ENCODE results near the gene DMD. TPM values are rescaled to one million over a fixed set of nuclear protein-coding genes. Genes with fewer than 3 reads are reported as not detected.

Gene DMD
- total RNA-seq, 1 donor from 2014 or later: 131 TPM

- no peak for ATAC-seq
- intact Hi-C loops (cut with micrococcal nuclease): no loop called here
- DNase-seq: no peak
Measured at GRCh38 chrX:31269914-31270313, 1941.4 kb downstream of the DMD start.

DNA sequence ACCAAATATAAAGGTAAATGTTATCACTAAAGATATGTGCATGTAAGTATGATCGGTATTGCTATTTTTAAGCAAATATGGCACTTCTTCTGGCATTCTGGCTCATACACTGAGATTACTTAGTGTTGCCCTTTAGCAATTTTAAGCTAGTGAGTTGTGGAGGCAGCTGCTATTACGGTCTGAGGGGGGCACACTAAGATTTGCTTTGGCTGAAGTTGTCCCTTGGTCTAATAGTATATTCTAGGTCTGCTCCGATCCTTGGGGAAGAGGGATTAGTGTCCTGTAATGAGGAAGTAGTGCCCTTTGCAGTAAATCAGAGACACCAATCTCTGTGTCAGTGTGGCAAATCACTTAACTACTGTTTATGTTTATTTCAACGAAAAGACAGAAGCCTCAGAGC lies 1943.0 kb downstream of the DMD start:
- ATAC-seq (peak; percentile 17), DNase-seq (no peak)
- intact Hi-C loops (cut with micrococcal nuclease): no loop called here

GRCh38 chrX:31266203-31267076 lies 1944.9 kb downstream of the DMD start:
- intact Hi-C loops (cut with micrococcal nuclease): no loop called here
- peak; percentile 97 for ATAC-seq
- peak; percentile 75 for DNase-seq

- ATAC-seq: no peak
- no peak for DNase-seq
- intact Hi-C loops (cut with micrococcal nuclease): no loop called here
Measured at GRCh38 chrX:31265383-31265782, 1946.0 kb downstream of the DMD start.

DNA sequence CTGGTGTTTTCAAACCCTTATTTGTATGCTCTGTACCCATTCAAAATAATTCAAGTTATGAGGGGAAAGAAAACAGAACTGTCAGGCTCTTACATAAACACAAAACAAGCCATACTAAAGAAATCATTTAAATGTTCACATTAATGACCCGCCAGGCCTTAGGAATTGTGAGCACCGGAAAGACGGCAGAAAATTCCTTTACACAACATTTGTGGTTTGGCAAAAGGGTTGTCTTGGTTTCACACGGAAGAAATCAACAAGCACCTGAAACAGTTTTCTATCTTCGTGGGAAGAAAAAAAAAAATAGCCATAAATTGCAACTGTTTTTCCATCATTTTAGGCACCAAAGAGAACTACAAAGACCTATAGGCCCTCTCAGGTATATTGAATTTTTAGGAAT lies 1951.0 kb downstream of the DMD start:
- DNase-seq (no peak), ATAC-seq (no peak)
- intact Hi-C loops (cut with micrococcal nuclease): no loop called here

GRCh38 chrX:31258166-31258565 lies 1953.2 kb downstream of the DMD start:
- intact Hi-C loops (cut with micrococcal nuclease): no loop called here
- ATAC-seq (no peak), DNase-seq (no peak)

DNA sequence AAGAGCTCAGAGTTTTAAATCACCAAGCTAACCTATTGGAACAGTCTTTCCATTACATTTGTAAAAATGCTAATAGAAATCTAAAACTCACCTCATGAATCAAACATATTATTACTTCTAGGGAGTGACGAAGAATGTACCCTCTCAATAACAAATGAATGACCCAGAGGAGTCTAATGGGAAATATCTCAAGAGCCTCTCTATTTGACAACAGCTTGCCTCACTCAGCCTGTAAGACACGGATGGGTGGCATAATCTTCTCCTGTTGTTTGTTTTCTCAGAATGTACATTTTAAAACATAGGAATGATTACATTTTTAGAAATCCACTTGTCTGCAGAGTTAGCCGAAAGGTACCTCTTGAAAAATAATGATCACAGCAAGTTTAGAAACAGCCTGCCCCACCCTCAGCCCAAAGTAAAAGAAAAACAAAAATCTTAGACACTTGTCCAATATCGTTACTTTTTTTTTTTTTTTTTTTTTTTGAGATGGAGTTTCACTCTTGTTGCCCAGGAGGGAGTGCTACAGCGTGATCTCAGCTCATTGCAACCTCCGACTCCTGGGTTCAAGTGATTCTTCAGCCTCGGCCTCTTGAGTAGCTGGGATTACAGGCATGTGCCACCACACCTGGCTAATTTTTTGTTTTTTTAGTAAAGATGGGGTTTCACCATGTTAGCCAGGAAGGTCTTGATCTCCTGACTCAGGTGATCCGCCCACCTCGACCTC lies 1955.9 kb downstream of the DMD start:
- ATAC-seq (no peak), DNase-seq (no peak)
- intact Hi-C loops (cut with micrococcal nuclease): no loop called here

DNA sequence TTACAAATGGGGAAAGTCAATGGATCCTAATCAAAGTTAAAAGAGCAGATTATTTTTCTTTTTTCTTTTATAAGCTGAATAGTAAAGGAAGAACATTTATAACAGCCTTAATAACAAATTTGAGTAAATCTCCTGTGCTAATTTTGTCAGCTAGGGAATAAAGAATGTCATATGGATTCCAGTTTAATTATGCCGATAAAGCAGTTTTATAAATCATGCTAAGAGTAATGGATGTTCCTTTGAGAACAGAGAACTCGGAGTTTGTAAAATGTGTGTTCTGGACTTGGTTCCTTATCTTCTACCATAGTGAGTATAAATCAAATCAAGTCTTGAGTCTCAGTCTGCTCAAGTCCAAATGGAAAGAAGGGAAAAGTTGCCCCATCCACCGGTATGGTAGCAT lies 1959.2 kb downstream of the DMD start:
- ATAC-seq (no peak), DNase-seq (no peak)
- intact Hi-C loops (cut with micrococcal nuclease): no loop called here

- DNase-seq: no peak
- ATAC-seq: no peak
- intact Hi-C loops (cut with micrococcal nuclease): no loop called here
Measured at GRCh38 chrX:31251336-31251735, 1960.0 kb downstream of the DMD start.

DNA sequence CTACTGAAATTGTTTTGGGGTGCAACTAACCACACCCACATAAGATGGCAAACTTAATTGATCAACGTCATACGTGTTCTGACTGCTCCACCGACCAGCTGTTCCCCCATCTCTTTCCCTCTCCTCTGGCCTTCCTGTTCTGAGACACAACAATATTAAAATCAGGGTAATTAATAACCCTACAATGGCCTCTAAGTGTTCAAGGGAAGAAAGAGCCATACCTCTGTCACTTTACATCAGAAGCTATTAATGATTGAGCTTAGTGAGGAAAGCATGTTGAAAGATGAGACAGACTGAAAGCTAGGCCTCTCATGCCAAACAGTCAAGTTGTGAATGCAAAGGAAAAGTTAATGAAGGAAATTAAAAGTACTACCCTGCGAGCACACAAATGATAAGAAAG lies 1965.6 kb downstream of the DMD start:
- ATAC-seq (no peak), DNase-seq (no peak)
- intact Hi-C loops (cut with micrococcal nuclease): no loop called here

DNA sequence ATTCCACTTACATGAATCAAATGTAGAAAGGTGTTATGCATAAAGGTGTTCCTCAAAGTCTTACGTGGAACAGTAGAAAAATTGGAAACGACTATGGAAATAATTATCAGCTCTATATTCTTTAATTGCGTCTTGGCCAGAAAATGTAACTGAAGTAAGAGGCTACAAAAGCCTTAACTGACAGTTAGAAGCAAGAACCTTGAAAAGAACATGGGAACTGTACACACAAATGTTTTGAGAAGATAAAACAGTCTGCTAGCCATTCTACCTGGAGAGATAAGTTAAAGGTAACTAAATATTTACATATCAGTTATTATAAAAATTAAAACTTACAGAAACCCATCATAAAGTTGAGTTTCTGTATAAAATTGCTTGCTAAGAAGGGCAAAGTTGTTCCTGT lies 1967.5 kb downstream of the DMD start:
- intact Hi-C loops (cut with micrococcal nuclease): no loop called here
- ATAC-seq: no peak
- DNase-seq: no peak

GRCh38 chrX:31240982-31241381 lies 1970.4 kb downstream of the DMD start:
- ATAC-seq: no peak
- intact Hi-C loops (cut with micrococcal nuclease): no loop called here

GRCh38 chrX:31237189-31237588 lies 1974.2 kb downstream of the DMD start:
- DNase-seq: no peak
- intact Hi-C loops (cut with micrococcal nuclease): no loop called here
- ATAC-seq: no peak

More at GRCh38 chrX:31240982-31241381, 1970.4 kb downstream of the DMD start:
- no peak for DNase-seq

DNA sequence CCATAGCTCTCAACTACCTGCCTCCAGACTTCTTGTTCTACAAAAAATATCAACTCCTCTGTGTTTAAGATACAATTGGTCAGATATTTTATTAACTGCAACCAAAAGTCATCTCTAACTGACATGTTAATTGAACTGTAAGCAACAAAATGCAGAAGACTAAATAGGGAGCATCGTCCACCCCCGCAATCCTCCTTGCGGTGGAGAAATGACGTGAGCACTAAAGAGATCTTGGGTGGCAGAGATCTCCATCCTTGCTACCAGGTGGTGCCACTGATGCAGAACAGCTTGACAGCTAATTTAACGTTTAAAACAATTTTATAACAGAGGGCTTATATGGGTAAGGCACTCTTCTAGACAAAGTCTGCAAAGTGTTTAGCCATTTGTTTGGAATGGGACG lies 1975.1 kb downstream of the DMD start:
- ATAC-seq (no peak), DNase-seq (no peak)

GRCh38 chrX:31233941-31234496 lies 1977.3 kb downstream of the DMD start:
- intact Hi-C loops (cut with micrococcal nuclease): no loop called here
- ATAC-seq (no peak), DNase-seq (no peak)

More for the DNA sequence above, 1975.1 kb downstream of the DMD start:
- intact Hi-C loops (cut with micrococcal nuclease): no loop called here

GRCh38 chrX:31232506-31232905 lies 1978.8 kb downstream of the DMD start:
- intact Hi-C loops (cut with micrococcal nuclease): no loop called here
- DNase-seq: no peak
- ATAC-seq: no peak

- ATAC-seq: no peak
- intact Hi-C loops (cut with micrococcal nuclease): no loop called here
- no peak for DNase-seq
Measured at GRCh38 chrX:31228909-31229308, 1982.4 kb downstream of the DMD start.

DNA sequence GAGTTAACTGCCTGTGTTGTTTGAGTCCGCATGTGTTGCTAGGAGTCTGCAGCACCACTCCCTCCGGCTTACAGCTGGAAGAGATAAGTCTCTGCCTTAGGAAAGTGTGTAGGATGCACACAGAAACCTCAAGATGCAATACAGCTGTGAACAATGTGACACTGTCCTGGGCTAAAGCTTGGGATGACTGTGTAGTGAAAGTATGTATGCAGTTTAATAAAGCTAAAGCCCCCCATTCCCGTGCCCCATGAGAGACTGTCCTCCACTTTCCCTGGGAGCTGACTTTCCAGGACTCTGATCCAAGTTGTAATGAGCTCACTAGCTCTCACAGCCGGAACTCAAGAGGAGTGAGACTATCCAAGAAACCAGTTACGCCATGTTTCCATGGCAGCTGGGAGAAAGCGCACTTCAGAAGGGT lies 1982.9 kb downstream of the DMD start:
- intact Hi-C loops (cut with micrococcal nuclease): no loop called here
- ATAC-seq: peak; percentile 89
- peak; percentile 27 for DNase-seq

- ATAC-seq: peak; percentile 56
- intact Hi-C loops (cut with micrococcal nuclease): no loop called here
- DNase-seq: no peak
Measured at GRCh38 chrX:31227250-31227649, 1984.1 kb downstream of the DMD start.

- DNase-seq (no peak), ATAC-seq (no peak)
- intact Hi-C loops (cut with micrococcal nuclease): no loop called here
Measured at GRCh38 chrX:31225819-31226218, 1985.5 kb downstream of the DMD start.
